Fibroblast of lung (primary cell): ENCODE measurements around the gene C17orf50.

ENCODE experiments used
- CTCF ChIP-seq, 2 donors: IDR thresholded peaks in 1 of 2; conservative IDR thresholded peaks in 1 of 2; 1 replicate in 1 of 2; 2 replicates in 1 of 2; pipeline ENCODE4 v1.5.1; 2011 to 2012; ENCODE audit warnings: low read length in 2 of 2, control low read depth in 1 of 2, inconsistent platforms in 1 of 2, low read depth in 1 of 2, mild to moderate bottlenecking in 1 of 2
- EZH2 ChIP-seq: IDR thresholded peaks from 2 replicates; pipeline ENCODE4 v1.5.1; 2012; ENCODE audit warnings: low read length, control low read depth, mild to moderate bottlenecking; ENCODE audit errors: missing control alignments

- TF ChIP-seq CTCF (conservative IDR thresholded peaks at IDR 0.05 in 1 of 2, IDR thresholded peaks at IDR 0.05 in 1 of 2; ENCODE audit: low read depth in 1 of 2, low read length in 2 of 2) (no peak), EZH2 (no peak)
These were observed 17.7 kb upstream of the C17orf50 start for GRCh38 chr17:35742896-35743477.
